DMS114 treated with DMSO at 0.1 percent for 48 hours (cell line): ENCODE results near the gene ELAPOR1.

Experiments
- DNase-seq: peaks from one replicate; lab custom pipeline; 2025; ENCODE audit not compliant: unreplicated experiment; lab: John Stamatoyannopoulos, UW

Gene ELAPOR1

GRCh38 chr1:109113590-109114341 is at the start of gene ELAPOR1:
Gene ELAPOR1, plus strand, starts transcription at chr1:109114115. Its CDS starts 69 bp downstream, at chr1:109114184.
- DNase-seq = no peak

GRCh38 chr1:109065137-109065536 is 48.8 kb upstream of the ELAPOR1 start:
- DNase-seq = no peak

GRCh38 chr1:109067883-109068282 is 46.0 kb upstream of the ELAPOR1 start:
- DNase-seq = no peak

- DNase-seq = no peak
Measured at GRCh38 chr1:109069294-109069693, 44.6 kb upstream of the ELAPOR1 start.

- peak; percentile 96 for DNase-seq
Measured at GRCh38 chr1:109075531-109076490, 38.1 kb upstream of the ELAPOR1 start, which contains the start of gene TAF13. Gene TAF13, minus strand, starts transcription at chr1:109076003. Its CDS starts 56 bp downstream, at chr1:109075947.

GRCh38 chr1:109078317-109078716 is 35.6 kb upstream of the ELAPOR1 start:
- DNase-seq = no peak

- DNase-seq = no peak
Measured at GRCh38 chr1:109079240-109079622, 34.7 kb upstream of the ELAPOR1 start.

- no peak for DNase-seq
Measured at GRCh38 chr1:109080441-109081082, 33.4 kb upstream of the ELAPOR1 start.

- DNase-seq = no peak
Measured at GRCh38 chr1:109083501-109083900, 30.4 kb upstream of the ELAPOR1 start.

- no peak for DNase-seq
Measured at GRCh38 chr1:109083923-109084322, 30.0 kb upstream of the ELAPOR1 start.

GRCh38 chr1:109084563-109085517 is 29.1 kb upstream of the ELAPOR1 start:
- DNase-seq = no peak

GRCh38 chr1:109089242-109090015 is 24.5 kb upstream of the ELAPOR1 start:
- peak; percentile 80 for DNase-seq

- peak; percentile 96 for DNase-seq
Measured at GRCh38 chr1:109090196-109091077, 23.5 kb upstream of the ELAPOR1 start, which contains the start of gene TMEM167B. Gene TMEM167B, plus strand, starts transcription at chr1:109090764. Its CDS starts 109 bp downstream, at chr1:109090873.

GRCh38 chr1:109091078-109091838 is 22.7 kb upstream of the ELAPOR1 start:
- peak; percentile 66 for DNase-seq

GRCh38 chr1:109091839-109092193 is 22.1 kb upstream of the ELAPOR1 start:
- no peak for DNase-seq

GRCh38 chr1:109094377-109094803 is 19.5 kb upstream of the ELAPOR1 start:
- no peak for DNase-seq

- DNase-seq = no peak
Measured at GRCh38 chr1:109094871-109095270, 19.0 kb upstream of the ELAPOR1 start.

- DNase-seq = no peak
Measured at GRCh38 chr1:109095631-109096030, 18.3 kb upstream of the ELAPOR1 start.
